ENCODE data around the gene SUSD2. TPM values are rescaled to one million over a fixed set of nuclear protein-coding genes. Genes with fewer than 3 reads are reported as not detected.
"Not testable (repeated sequence)": the region's sequence is repeated elsewhere in the genome, so short reads cannot be mapped to it uniquely, and the experiment has no call there.

The SUSD2 gene
- total and polyA plus RNA-seq, 12 donors = 0.28 to 62.7 (median 19.2) TPM

DNA sequence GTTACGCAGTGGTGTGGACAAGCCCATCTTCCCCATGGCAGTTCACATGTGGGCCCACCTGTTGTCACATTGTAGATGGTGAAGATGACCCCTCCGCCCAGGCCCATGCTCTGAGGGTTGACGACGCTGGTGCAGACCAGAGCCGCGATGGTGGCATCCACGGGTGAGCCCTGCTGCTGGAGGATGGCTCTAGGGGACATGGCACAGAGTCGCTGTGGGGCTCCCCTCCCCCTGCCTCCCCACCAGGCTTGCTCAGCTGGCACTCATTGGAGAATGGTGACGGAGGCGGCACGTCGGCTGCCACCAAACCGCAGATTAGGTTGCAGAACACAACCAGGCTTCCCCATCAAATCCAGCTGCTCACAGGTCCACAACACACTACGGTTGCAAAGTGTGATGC, 52.5 kb downstream of the SUSD2 start:
- no peak overlapping the region for H3K27ac ChIP-seq
- no peak for TF ChIP-seq POLR2A (IDR thresholded peaks at IDR 0.05)
- TF ChIP-seq, protein P1, sequence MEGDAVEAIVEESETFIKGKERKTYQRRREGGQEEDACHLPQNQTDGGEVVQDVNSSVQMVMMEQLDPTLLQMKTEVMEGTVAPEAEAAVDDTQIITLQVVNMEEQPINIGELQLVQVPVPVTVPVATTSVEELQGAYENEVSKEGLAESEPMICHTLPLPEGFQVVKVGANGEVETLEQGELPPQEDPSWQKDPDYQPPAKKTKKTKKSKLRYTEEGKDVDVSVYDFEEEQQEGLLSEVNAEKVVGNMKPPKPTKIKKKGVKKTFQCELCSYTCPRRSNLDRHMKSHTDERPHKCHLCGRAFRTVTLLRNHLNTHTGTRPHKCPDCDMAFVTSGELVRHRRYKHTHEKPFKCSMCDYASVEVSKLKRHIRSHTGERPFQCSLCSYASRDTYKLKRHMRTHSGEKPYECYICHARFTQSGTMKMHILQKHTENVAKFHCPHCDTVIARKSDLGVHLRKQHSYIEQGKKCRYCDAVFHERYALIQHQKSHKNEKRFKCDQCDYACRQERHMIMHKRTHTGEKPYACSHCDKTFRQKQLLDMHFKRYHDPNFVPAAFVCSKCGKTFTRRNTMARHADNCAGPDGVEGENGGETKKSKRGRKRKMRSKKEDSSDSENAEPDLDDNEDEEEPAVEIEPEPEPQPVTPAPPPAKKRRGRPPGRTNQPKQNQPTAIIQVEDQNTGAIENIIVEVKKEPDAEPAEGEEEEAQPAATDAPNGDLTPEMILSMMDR (IDR thresholded peaks at IDR 0.05) = no peak
- no peaks in the 10 kb centered on the region for H3K36me3 ChIP-seq (replicated peaks in 1 of 2)
- no peak overlapping the region for H3K4me3 ChIP-seq
- no peaks in the 10 kb centered on the region for H3K4me1 ChIP-seq (replicated peaks in 1 of 2)
- H3K9me3 ChIP-seq (replicated peaks in 1 of 3) = no peaks in the 10 kb centered on the region
- no peaks in the 10 kb centered on the region for H3K27me3 ChIP-seq
- intact Hi-C loops (cut with DNase I) = loop anchor here in 1 of 2 donors (5.0 kb wide), 1 partner anchor 37 kb away; no protein-coding TSS in a partner anchor
- 89 to 100% (median 93%) methylated on average over 2 to 14 of the region's 14 CpGs for WGBS, 4 donors
- no peak for DNase-seq

DNA sequence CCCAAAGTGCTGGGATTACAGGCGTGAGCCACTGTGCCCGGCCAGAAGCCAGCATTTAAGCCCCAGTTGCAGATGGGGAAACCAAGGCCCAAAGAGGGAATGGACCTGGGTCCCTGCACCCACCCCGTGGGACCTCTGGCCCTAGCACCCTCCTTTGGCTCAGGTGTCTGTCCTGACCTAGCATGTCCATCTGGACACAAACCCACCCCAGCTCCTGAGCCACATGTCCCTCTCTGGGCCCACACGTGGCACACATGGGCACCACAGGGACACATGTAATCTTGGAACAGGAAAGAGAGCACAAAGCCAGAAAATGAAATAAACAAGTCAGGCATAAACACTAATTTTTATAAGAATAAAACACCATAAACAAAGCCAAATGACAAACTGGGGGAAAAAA, 54.0 kb downstream of the SUSD2 start:
- intact Hi-C loops (cut with DNase I) = no loop called here
- no peak for TF ChIP-seq POLR2A (IDR thresholded peaks at IDR 0.05)
- TF ChIP-seq, protein P1 (IDR thresholded peaks at IDR 0.05) = no peak

DNA sequence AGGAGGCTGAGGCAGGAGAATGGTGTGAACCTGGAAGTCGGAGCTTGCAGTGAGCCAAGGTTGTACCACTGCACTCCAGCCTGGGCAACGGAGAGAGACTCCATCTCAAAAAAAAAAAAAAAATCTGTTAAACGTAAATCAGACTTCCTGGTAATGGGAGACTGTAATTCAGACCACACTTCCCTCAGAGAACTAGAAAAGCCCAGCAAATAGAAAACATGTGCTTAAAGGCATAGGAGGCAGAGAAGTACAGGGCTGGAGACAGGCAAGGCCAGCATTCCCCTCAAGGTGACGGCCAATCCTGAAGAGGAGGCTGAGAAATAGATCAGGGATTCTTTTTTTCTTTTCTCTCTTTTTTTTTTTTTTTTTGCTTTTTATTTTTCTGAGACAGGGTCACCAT, 55.4 kb downstream of the SUSD2 start:
- DNase-seq = no peak
- Histone ChIP-seq H3K4me3 (no peak overlapping the region), H3K36me3 (replicated peaks in 1 of 2) (no peaks in the 10 kb centered on the region), H3K4me1 (replicated peaks in 1 of 2) (no peaks in the 10 kb centered on the region), H3K9me3 (replicated peaks in 1 of 3) (no peaks in the 10 kb centered on the region), H3K27ac (no peak overlapping the region), H3K27me3 (no peaks in the 10 kb centered on the region)
- WGBS, 4 donors = 72 to 84% (median 78%) methylated on average over 4 of the region's 4 CpGs
- no peak for TF ChIP-seq POLR2A (IDR thresholded peaks at IDR 0.05)
- TF ChIP-seq, protein P1 (IDR thresholded peaks at IDR 0.05) = no peak
- intact Hi-C loops (cut with DNase I) = no loop called here

More for the DNA sequence above, 54.0 kb downstream of the SUSD2 start:
- Histone ChIP-seq H3K9me3 (replicated peaks in 1 of 3) (no peaks in the 10 kb centered on the region), H3K27me3 (no peaks in the 10 kb centered on the region), H3K4me3 (no peak overlapping the region), H3K4me1 (replicated peaks in 1 of 2) (no peaks in the 10 kb centered on the region), H3K27ac (peak overlapping the region in 1 of 5 donors; percentile 52), H3K36me3 (replicated peaks in 1 of 2) (no peaks in the 10 kb centered on the region)
- 88 to 98% (median 92%) methylated on average over 2 to 4 of the region's 4 CpGs for WGBS, 4 donors
- DNase-seq = no peak

DNA sequence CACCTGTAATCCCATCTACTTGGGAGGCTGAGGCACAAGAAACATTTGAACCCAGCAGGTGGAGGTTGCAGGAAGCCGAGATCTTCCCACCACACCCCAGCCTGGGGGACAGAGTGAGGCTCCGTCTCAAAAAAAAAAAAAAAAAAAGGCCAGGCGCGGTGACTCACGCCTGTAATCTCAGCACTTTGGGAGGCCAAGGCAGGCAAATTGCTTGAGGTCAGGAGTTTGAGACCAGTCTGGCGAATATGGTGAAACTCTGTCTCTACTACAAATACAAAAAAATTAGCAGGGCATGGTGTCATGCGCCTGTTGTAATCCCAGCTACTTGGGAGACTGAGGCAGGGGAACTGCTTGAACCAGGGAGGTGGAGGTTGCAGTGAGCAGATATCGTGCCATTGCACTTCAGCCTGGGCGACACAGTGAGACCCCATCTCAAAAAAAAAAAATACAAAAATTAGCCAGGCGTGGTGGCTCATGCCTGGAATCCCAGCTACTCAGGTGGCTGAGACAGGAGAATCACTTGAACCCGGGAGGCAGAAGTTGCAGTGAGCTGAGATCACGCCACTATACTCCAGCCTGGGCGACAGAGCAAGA, 56.9 kb downstream of the SUSD2 start:
- H3K4me3 ChIP-seq; H3K36me3 ChIP-seq (replicated peaks in 1 of 2); H3K27ac ChIP-seq; H3K9me3 ChIP-seq (replicated peaks in 1 of 3); H3K4me1 ChIP-seq (replicated peaks in 1 of 2); H3K27me3 ChIP-seq; DNase-seq; intact Hi-C loops (cut with DNase I): not testable (repeated sequence)
- 82 to 90% (median 88%) methylated on average over 13 of the region's 13 CpGs for WGBS, 4 donors

Other genes starting within 250 kb of the SUSD2 start
- 100 to 1,000 TPM in 1 of 9 donors, 10 to 100 TPM in 6, 1 to 10 TPM in 2; 3.6 to 102 (median 46.8) TPM for gene GSTT2B, start 220.3 kb upstream of the SUSD2 start, total RNA-seq
- 100 to 1,000 TPM in 1 of 3 donors, 10 to 100 TPM in 2; 17.1 to 169 (median 51.2) TPM for gene GSTT2B, start 220.3 kb upstream of the SUSD2 start, polyA plus RNA-seq
- 1 to 10 TPM in 4 of 9 donors, under 1 TPM in 3, not detected in 2; 0.11 to 4.2 (median 1.2) TPM for gene DDTL, start 214.6 kb upstream of the SUSD2 start, total RNA-seq
- 1 to 10 TPM in 1 of 3 donors, under 1 TPM in 1, not detected in 1; 0.98 to 3.5 TPM for gene DDTL, start 214.6 kb upstream of the SUSD2 start, polyA plus RNA-seq
- 100 to 1,000 TPM in 8 of 9 donors, 10 to 100 TPM in 1; 90.1 to 317 (median 148) TPM for gene DDT, start 207.0 kb upstream of the SUSD2 start, total RNA-seq
- 100 to 1,000 TPM in 1 of 3 donors, 10 to 100 TPM in 2; 62.1 to 184 (median 95.3) TPM for gene DDT, start 207.0 kb upstream of the SUSD2 start, polyA plus RNA-seq
- gene GSTT2, start 201.4 kb upstream of the SUSD2 start, total RNA-seq = 1 to 10 TPM in 5 of 9 donors, under 1 TPM in 4; 0.28 to 6.1 (median 1.0) TPM
- gene GSTT2, start 201.4 kb upstream of the SUSD2 start, polyA plus RNA-seq = 1 to 10 TPM in 1 of 3 donors, under 1 TPM in 2; 0.24 to 1.6 (median 0.40) TPM
- not detected for gene GSTT4, start 176.0 kb upstream of the SUSD2 start, total RNA-seq
- gene GSTT4, start 176.0 kb upstream of the SUSD2 start, polyA plus RNA-seq = not detected
- gene CABIN1, start 170.2 kb upstream of the SUSD2 start, total RNA-seq = 10 to 100 TPM; 20.0 to 63.8 (median 42.3) TPM
- 10 to 100 TPM; 15.4 to 80.9 (median 80.2) TPM for gene CABIN1, start 170.2 kb upstream of the SUSD2 start, polyA plus RNA-seq
- 100 to 1,000 TPM in 2 of 9 donors, 10 to 100 TPM in 6, 1 to 10 TPM in 1; 7.5 to 149 (median 68.6) TPM for gene GGT5, start 63.6 kb downstream of the SUSD2 start, total RNA-seq
- gene GGT5, start 63.6 kb downstream of the SUSD2 start, polyA plus RNA-seq = 100 to 1,000 TPM in 2 of 3 donors, 10 to 100 TPM in 1; 57.9 to 116 (median 115) TPM
- gene SPECC1L, start 89.3 kb downstream of the SUSD2 start, total RNA-seq = 100 to 1,000 TPM in 1 of 9 donors, 10 to 100 TPM in 8; 35.6 to 121 (median 59.0) TPM
- 10 to 100 TPM in 2 of 3 donors, 1 to 10 TPM in 1; 7.2 to 39.3 (median 11.6) TPM for gene SPECC1L, start 89.3 kb downstream of the SUSD2 start, polyA plus RNA-seq
- 10 to 100 TPM in 4 of 9 donors, 1 to 10 TPM in 5; 5.1 to 16.4 (median 6.6) TPM for gene ADORA2A, start 246.1 kb downstream of the SUSD2 start, total RNA-seq
- gene ADORA2A, start 246.1 kb downstream of the SUSD2 start, polyA plus RNA-seq = 1 to 10 TPM; 2.9 to 8.5 (median 3.9) TPM